Gastrocnemius medialis (tissue), 4 donors: ENCODE results near the gene EIF3J. TPM values are rescaled to one million over a fixed set of nuclear protein-coding genes. Genes with fewer than 3 reads are reported as not detected.

Experiments used
- ATAC-seq, 2 donors: fragments of 150-250 bp; one replicate each; pipeline ENCODE4 v1.9.1; 2016
- DNase-seq, 2 donors: peaks; one replicate each; pipeline ENCODE4 v3.0.0-alpha.2; 2019
- H3K27ac ChIP-seq, 4 donors: fragments of 200-600 bp; sonication (generic); 1 replicate in 1 of 4; 2 replicates in 3 of 4; pipeline ENCODE4 v1.5.1; 2016 to 2018; ENCODE audit warnings: mild to moderate bottlenecking in 2 of 4, moderate library complexity in 1 of 4
- H3K27me3 ChIP-seq, 3 donors: fragments of 200-600 bp; sonication (generic) in 2 of 3; 1 replicate in 1 of 3; 2 replicates in 2 of 3; pipeline versions ENCODE4 v1.5.1 to v1.6.0; 2016 to 2019; ENCODE audit warnings: mild to moderate bottlenecking in 1 of 3, moderate library complexity in 1 of 3
- H3K36me3 ChIP-seq, 2 donors: fragments of 200-600 bp; sonication (generic) in 1 of 2; one replicate each; pipeline ENCODE4 v1.5.1; 2017 to 2018
- H3K4me1 ChIP-seq, 2 donors: fragments of 200-600 bp; sonication (generic) in 1 of 2; one replicate each; pipeline ENCODE4 v1.5.1; 2016 to 2017; ENCODE audit warnings: mild to moderate bottlenecking in 2 of 2
- H3K4me3 ChIP-seq, 4 donors: fragments of 200-600 bp; sonication (generic) in 3 of 4; 1 replicate in 1 of 4; 2 replicates in 3 of 4; pipeline ENCODE4 v1.5.1; 2016 to 2019; ENCODE audit warnings: mild to moderate bottlenecking in 2 of 4
- H3K9me3 ChIP-seq, 3 donors: fragments of 200-600 bp; sonication (generic) in 2 of 3; 1 replicate in 1 of 3; 2 replicates in 2 of 3; pipeline ENCODE4 v1.5.1; 2016 to 2019
- POLR2A ChIP-seq, 2 donors: fragments of 450-650 bp; IDR thresholded peaks; one replicate each; pipeline ENCODE4 v1.6.1; 2017; ENCODE audit warnings: antibody characterized with exemption in 2 of 2, mild to moderate bottlenecking in 2 of 2, moderate library complexity in 2 of 2
- in situ Hi-C, 4 donors: fragments of 200-750 bp; cut with MboI; loops; one replicate each; pipeline versions ENCODE4 v1.15.0 to v1.8.0; 2017; ENCODE audit warnings: low sequenced_read_pairs in 4 of 4
- intact Hi-C: fragments of 100-400 bp; cut with DNase I; formaldehyde crosslinking; loops from one replicate; pipeline ENCODE4 v1.15.1; 2023; ENCODE audit warnings: low total_unique reads
- total RNA-seq, 4 donors: library from RNA; depleted of rRNA; stranded (reverse); fragments of >200 nt; gene quantifications; one replicate each; pipeline versions ENCODE4 v1.1.0 to v1.2.3, GENCODE V29; 2016
- TF ChIP-seq, protein P1 (sequence below), 5 experiments: fragments of 450-650 bp in 3 of 5; fragments of 200-600 bp in 2 of 5; sonication (generic) in 2 of 5; IDR thresholded peaks in 4 of 5; conservative IDR thresholded peaks in 1 of 5; 1 replicate in 4 of 5; 2 replicates in 1 of 5; pipeline ENCODE4 v1.5.1; 2016 to 2019; ENCODE audit warnings: antibody characterized with exemption in 5 of 5, mild to moderate bottlenecking in 3 of 5, moderate library complexity in 3 of 5

EIF3J gene
- total RNA-seq, 4 donors from 2014 or later = 79.2 to 122 (median 103) TPM

GRCh38 chr15:44591326-44591725, 54.4 kb downstream of the EIF3J start:
- H3K36me3 ChIP-seq = peaks cover 3 to 99% of the 10 kb centered on the region in 2 donors
- no peak overlapping the region for H3K27ac ChIP-seq
- H3K27me3 ChIP-seq = no peaks in the 10 kb centered on the region
- ATAC-seq (no peak), DNase-seq (no peak)
- H3K9me3 ChIP-seq = no peaks in the 10 kb centered on the region
- in situ Hi-C loops = loop anchor here in 3 of 4 donors (25.0 kb wide), 1 partner anchor 146 kb away; the partner anchor contains the start of gene TRIM69 (in 3 of the 3)
- TF ChIP-seq POLR2A (IDR thresholded peaks at IDR 0.05) = no peak
- TF ChIP-seq, protein P1, sequence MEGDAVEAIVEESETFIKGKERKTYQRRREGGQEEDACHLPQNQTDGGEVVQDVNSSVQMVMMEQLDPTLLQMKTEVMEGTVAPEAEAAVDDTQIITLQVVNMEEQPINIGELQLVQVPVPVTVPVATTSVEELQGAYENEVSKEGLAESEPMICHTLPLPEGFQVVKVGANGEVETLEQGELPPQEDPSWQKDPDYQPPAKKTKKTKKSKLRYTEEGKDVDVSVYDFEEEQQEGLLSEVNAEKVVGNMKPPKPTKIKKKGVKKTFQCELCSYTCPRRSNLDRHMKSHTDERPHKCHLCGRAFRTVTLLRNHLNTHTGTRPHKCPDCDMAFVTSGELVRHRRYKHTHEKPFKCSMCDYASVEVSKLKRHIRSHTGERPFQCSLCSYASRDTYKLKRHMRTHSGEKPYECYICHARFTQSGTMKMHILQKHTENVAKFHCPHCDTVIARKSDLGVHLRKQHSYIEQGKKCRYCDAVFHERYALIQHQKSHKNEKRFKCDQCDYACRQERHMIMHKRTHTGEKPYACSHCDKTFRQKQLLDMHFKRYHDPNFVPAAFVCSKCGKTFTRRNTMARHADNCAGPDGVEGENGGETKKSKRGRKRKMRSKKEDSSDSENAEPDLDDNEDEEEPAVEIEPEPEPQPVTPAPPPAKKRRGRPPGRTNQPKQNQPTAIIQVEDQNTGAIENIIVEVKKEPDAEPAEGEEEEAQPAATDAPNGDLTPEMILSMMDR (IDR thresholded peaks at IDR 0.05 in 4 of 5, conservative IDR thresholded peaks at IDR 0.05 in 1 of 5) = no peak
- no peaks in the 10 kb centered on the region for H3K4me1 ChIP-seq
- H3K4me3 ChIP-seq = no peak overlapping the region
- intact Hi-C loops = no loop called here

DNA sequence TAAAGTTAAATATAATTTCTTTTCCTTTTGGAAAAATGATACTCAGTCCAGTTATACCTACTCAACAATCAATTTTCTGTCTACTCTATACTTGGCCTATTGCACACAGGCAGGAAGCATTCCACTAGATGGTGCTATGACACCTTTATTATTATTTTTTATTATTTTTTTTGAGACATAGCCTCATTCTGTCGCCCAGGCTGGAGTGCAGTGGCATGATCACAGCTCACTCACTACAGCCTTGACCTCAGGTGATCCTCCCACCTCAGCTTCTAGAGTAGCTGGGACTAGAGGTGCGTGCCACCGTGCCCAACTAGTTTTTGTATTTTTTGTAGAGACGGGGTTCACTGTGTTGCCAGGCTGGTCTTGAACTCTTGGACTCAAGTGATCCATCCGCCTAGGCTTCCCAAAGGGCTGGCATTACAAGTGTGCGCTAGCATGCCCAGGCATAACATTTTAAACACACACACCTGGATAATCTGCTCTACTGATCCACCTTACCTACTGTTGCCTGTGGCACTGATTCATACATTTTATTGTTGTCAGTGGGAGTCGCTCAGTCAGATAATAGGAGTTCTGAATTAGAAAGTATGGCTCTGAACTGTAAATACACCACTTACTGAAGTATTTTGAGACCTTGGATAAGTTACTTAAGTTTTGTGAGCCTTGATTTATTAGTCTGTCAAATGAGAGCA, 56.2 kb downstream of the EIF3J start:
- intact Hi-C loops (no loop called here), in situ Hi-C loops (loop anchor here in 3 of 4 donors (25.0 kb wide), 1 partner anchor 144 kb away; the partner anchor contains the start of gene TRIM69 (in 3 of the 3))
- Histone ChIP-seq H3K36me3 (peaks cover 3 to 98% of the 10 kb centered on the region in 2 donors), H3K27ac (no peak overlapping the region), H3K4me3 (no peak overlapping the region), H3K27me3 (no peaks in the 10 kb centered on the region), H3K9me3 (no peaks in the 10 kb centered on the region), H3K4me1 (no peaks in the 10 kb centered on the region)
- no peak for TF ChIP-seq POLR2A (IDR thresholded peaks at IDR 0.05)
- TF ChIP-seq, protein P1 (IDR thresholded peaks at IDR 0.05 in 4 of 5, conservative IDR thresholded peaks at IDR 0.05 in 1 of 5) = peak in 2 of 5 experiments; percentile 14 to 39
- ATAC-seq (peak in 1 of 2 donors; percentile 35), DNase-seq (no peak)

DNA sequence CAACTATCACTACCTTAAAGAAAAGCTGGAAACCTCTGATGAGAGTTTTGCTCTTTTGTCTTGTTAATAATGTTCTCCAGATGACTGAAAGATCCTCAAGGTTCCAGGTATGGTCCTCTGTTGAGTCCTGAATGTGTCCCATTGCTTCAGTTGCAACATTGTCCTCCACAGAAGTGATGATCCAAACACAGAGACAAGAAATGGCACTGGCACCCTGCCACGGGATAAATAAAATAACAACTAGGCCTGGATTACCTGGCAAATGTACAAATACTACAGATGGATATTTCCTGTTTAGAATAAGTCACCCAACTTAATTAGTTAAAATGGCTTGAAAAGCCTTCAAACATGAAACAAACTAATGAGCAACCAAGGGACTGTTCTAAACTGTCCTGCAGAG, 58.3 kb downstream of the EIF3J start:
- no peaks in the 10 kb centered on the region for H3K27me3 ChIP-seq
- in situ Hi-C loops = loop anchor here in 3 of 4 donors (25.0 kb wide), 1 partner anchor 142 kb away; the partner anchor contains the start of gene TRIM69 (in 3 of the 3)
- peaks cover 3 to 93% of the 10 kb centered on the region in 2 donors for H3K36me3 ChIP-seq
- intact Hi-C loops = no loop called here
- no peak overlapping the region for H3K4me3 ChIP-seq
- no peak overlapping the region for H3K27ac ChIP-seq
- H3K4me1 ChIP-seq = no peaks in the 10 kb centered on the region
- H3K9me3 ChIP-seq = no peaks in the 10 kb centered on the region
- DNase-seq = no peak
- ATAC-seq = no peak
- TF ChIP-seq POLR2A (IDR thresholded peaks at IDR 0.05) = no peak
- TF ChIP-seq, protein P1 (IDR thresholded peaks at IDR 0.05 in 4 of 5, conservative IDR thresholded peaks at IDR 0.05 in 1 of 5) = no peak

DNA sequence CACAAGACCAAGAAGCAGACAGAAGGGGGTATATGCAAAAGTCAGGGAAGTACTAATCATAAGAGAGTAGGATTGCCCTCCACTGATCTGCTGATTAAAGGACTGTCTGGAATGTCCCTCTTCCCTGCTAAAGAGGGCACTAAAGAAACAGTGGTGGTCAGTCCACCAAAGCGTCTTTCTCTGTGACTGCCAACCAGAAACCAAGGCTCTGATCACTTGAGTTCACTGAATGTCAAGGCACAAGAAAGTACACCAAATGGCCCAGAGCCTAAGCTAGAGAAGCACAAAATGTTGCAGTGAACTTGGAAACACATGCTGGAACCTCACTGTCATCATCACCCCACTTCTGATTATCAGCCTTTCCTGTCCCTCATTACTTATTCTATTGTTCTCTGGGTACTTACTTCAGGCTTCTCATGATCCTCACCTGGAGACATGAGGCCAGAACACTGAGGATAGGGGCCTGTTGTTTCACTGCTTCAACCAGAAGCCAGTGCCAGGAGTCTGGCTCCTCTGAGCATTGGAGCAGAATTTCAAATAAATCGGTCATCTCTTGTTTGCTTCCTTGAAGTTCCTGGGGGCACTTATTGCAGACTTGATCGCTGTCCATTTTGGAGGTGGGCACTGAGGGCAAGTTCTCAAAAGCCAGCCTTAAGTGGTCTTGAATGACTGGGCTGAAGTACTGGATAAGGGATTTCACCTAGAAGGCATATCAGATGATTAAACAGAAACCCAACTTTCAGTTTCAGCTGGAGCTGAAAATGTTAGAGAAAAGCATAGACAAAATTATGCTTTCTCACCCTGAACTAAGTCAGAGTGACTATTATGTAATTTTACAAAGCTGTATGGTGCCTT, 58.9 kb downstream of the EIF3J start:
- Histone ChIP-seq H3K4me1 (no peaks in the 10 kb centered on the region), H3K36me3 (peaks cover 3 to 91% of the 10 kb centered on the region in 2 donors), H3K27ac (no peak overlapping the region), H3K9me3 (no peaks in the 10 kb centered on the region), H3K27me3 (no peaks in the 10 kb centered on the region), H3K4me3 (no peak overlapping the region)
- ATAC-seq = no peak
- DNase-seq = no peak
- in situ Hi-C loops (loop anchor here in 3 of 4 donors (25.0 kb wide), 1 partner anchor 141 kb away; the partner anchor contains the start of gene TRIM69 (in 3 of the 3)), intact Hi-C loops (no loop called here)
- TF ChIP-seq POLR2A (IDR thresholded peaks at IDR 0.05) = no peak
- TF ChIP-seq, protein P1 (IDR thresholded peaks at IDR 0.05 in 4 of 5, conservative IDR thresholded peaks at IDR 0.05 in 1 of 5) = no peak
